Ovary (tissue), 9 donors: Measurements from ENCODE around the gene ARHGDIB. TPM values are rescaled to one million over a fixed set of nuclear protein-coding genes. Genes with fewer than 3 reads are reported as not detected.

Experiments
- DNase-seq, 5 donors: peaks; one replicate each; pipeline ENCODE4 v3.0.0-alpha.2; 2019 to 2020
- H3K27ac ChIP-seq, 2 donors: fragments of 200-600 bp; one replicate each; pipeline versions ENCODE4 v1.5.1 to v1.8.0; 2019 to 2022
- H3K27me3 ChIP-seq: fragments of 200-600 bp; one replicate; pipeline ENCODE4 v1.8.0; 2022
- H3K36me3 ChIP-seq: fragments of 200-600 bp; sonication (generic); one replicate; pipeline ENCODE4 v1.5.1; 2019
- H3K4me1 ChIP-seq: one replicate; pipeline ENCODE4 v1.8.1; 2013; ENCODE audit warnings: mild to moderate bottlenecking, moderate library complexity; ENCODE audit not compliant: insufficient read depth
- H3K4me3 ChIP-seq: fragments of 200-600 bp; sonication (generic); one replicate; pipeline ENCODE4 v1.5.1; 2017
- H3K9me3 ChIP-seq, 2 donors: fragments of 200-600 bp in 1 of 2; sonication (generic) in 1 of 2; one replicate each; pipeline versions ENCODE4 v1.5.1 to v1.8.1; 2013 to 2019; ENCODE audit warnings: mild to moderate bottlenecking in 1 of 2, moderate library complexity in 1 of 2
- EP300 ChIP-seq: sonication (generic); formaldehyde crosslinking; IDR thresholded peaks from one replicate; pipeline ENCODE4 v1.6.1; 2017; ENCODE audit warnings: antibody characterized with exemption
- POLR2A ChIP-seq: fragments of 450-650 bp; IDR thresholded peaks from one replicate; pipeline ENCODE4 v1.6.1; 2017; ENCODE audit warnings: antibody characterized with exemption, mild to moderate bottlenecking, moderate library complexity
- WGBS, 3 donors: extraction: QIAGEN DNeasy Blood & Tissue Kit in 1 of 3; methylation state at CpG; one replicate each; pipeline versions ENCODE4 v1.1.5 to v1.1.7; 2013 to 2017; 5-methylcytosine and 5-hydroxymethylcytosine counted together
- intact Hi-C, 4 donors: fragments of 100-400 bp; cut with DNase I; formaldehyde crosslinking; loops; one replicate each; pipeline versions ENCODE4 v1.11.0 to v1.15.1; 2022 to 2023
- polyA plus RNA-seq, 2 donors: library from polyadenylated mRNA; stranded (reverse); fragments of 200-250 nt in 1 of 2; fragments of 350-450 nt in 1 of 2; fragmentation: Illumina TruSeq in 1 of 2; extraction: RNeasy Lipid Tissue Mini Kit (QIAGEN cat#74804) in 1 of 2; gene quantifications; one replicate each; pipeline ENCODE4 v1.2.3, GENCODE V29; 2013 to 2014
- total RNA-seq, 7 donors: library from RNA; depleted of rRNA in 2 of 7; stranded (reverse); fragments of >200 nt in 2 of 7; fragmentation: NEBNext Ultra II Directional in 3 of 7; extraction: Animal tissue kit (Norgen Biotek cat#: 25700) in 3 of 7; gene quantifications; one replicate each; pipeline versions ENCODE4 v1.1.0 to v1.2.4, GENCODE V29; 2016 to 2023
- TF ChIP-seq, protein P1 (sequence below), 3 donors: fragments of 450-650 bp in 2 of 3; fragments of 200-600 bp in 1 of 3; IDR thresholded peaks; one replicate each; pipeline versions ENCODE4 v1.5.1 to v1.8.0; 2016 to 2022; ENCODE audit warnings: antibody characterized with exemption in 3 of 3, mild to moderate bottlenecking in 1 of 3
- donor health status: DM: no; HTN: no; CAD: no; lungs with moderate emphysema.
- donor health status: DM: no; HTN: no; CAD: no.
- donor health status: Bipolar disorder and iron deficiency.
- donor health status: DM: yes; HTN: yes; CAD: no.
- donor health status: DM: no; HTN: no; CAD: no.
- donor health status: DM: yes; HTN: yes; CAD: no.

ARHGDIB gene
- total and polyA plus RNA-seq, 9 donors: 16.0 to 212 (median 36.6) TPM

DNA sequence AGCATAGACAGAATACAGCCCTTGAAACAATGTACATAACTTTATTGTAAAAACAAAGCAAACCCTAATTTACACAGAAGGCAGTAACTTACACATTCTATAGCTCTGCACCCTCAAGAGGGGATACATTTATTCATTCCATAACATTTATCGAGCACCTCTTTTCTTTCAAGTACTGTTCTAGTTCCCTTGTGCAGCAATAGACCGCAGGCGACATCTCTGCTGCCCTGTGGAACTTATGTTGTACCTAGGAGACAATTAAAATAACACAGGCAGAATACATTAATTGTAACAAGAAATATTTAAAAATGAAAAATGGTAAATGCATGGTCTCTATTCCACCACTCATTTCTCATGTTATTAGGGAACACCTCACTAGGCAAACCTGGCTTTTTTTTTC, 1.4 kb upstream of the ARHGDIB start:
- H3K27ac ChIP-seq: no peak overlapping the region
- 96 to 99% (median 98%) methylated on average over 3 of the region's 3 CpGs for whole genome bisulfite sequencing, 3 donors

DNA sequence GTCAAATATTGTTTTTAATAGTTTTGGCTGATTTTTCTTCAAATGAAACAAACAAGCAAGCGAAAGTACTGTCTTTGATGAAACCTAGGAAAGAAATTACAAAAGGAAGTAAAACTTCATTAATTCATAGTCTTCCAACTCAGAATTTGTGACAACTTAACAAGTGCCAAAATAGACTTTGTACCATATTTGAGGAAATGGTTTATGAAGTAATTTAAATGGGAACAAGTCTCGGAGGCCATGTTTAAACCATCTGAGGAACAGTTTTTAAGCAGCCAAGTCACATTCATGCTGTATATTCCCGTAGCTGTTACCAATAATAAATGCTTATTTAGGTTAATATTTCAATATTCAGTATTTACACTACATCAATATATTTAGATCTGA, 745 bp upstream of the ARHGDIB start:
- Histone ChIP-seq H3K36me3 (no peaks in the 10 kb centered on the region), H3K4me1 (peaks cover 2% of the 10 kb centered on the region), H3K9me3 (no peaks in the 10 kb centered on the region), H3K4me3 (peak overlapping the region; percentile 35), H3K27ac (no peak overlapping the region), H3K27me3 (no peaks in the 10 kb centered on the region)
- TF ChIP-seq POLR2A: no peak
- TF ChIP-seq EP300: no peak
- TF ChIP-seq, protein P1, sequence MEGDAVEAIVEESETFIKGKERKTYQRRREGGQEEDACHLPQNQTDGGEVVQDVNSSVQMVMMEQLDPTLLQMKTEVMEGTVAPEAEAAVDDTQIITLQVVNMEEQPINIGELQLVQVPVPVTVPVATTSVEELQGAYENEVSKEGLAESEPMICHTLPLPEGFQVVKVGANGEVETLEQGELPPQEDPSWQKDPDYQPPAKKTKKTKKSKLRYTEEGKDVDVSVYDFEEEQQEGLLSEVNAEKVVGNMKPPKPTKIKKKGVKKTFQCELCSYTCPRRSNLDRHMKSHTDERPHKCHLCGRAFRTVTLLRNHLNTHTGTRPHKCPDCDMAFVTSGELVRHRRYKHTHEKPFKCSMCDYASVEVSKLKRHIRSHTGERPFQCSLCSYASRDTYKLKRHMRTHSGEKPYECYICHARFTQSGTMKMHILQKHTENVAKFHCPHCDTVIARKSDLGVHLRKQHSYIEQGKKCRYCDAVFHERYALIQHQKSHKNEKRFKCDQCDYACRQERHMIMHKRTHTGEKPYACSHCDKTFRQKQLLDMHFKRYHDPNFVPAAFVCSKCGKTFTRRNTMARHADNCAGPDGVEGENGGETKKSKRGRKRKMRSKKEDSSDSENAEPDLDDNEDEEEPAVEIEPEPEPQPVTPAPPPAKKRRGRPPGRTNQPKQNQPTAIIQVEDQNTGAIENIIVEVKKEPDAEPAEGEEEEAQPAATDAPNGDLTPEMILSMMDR (IDR thresholded peaks at IDR 0.05): no peak
- DNase-seq: no peak
- 70 to 80% (median 75%) methylated on average over 3 of the region's 3 CpGs for WGBS, 3 donors
- intact Hi-C loops: no loop called here

More for the DNA sequence above, 1.4 kb upstream of the ARHGDIB start:
- H3K9me3 ChIP-seq: no peaks in the 10 kb centered on the region
- no peak overlapping the region for H3K4me3 ChIP-seq
- TF ChIP-seq EP300 (no peak), POLR2A (no peak)
- TF ChIP-seq, protein P1 (IDR thresholded peaks at IDR 0.05): no peak
- H3K36me3 ChIP-seq: no peaks in the 10 kb centered on the region
- intact Hi-C loops: no loop called here
- no peak for DNase-seq
- H3K27me3 ChIP-seq: no peaks in the 10 kb centered on the region
- H3K4me1 ChIP-seq: peaks cover 2% of the 10 kb centered on the region

DNA sequence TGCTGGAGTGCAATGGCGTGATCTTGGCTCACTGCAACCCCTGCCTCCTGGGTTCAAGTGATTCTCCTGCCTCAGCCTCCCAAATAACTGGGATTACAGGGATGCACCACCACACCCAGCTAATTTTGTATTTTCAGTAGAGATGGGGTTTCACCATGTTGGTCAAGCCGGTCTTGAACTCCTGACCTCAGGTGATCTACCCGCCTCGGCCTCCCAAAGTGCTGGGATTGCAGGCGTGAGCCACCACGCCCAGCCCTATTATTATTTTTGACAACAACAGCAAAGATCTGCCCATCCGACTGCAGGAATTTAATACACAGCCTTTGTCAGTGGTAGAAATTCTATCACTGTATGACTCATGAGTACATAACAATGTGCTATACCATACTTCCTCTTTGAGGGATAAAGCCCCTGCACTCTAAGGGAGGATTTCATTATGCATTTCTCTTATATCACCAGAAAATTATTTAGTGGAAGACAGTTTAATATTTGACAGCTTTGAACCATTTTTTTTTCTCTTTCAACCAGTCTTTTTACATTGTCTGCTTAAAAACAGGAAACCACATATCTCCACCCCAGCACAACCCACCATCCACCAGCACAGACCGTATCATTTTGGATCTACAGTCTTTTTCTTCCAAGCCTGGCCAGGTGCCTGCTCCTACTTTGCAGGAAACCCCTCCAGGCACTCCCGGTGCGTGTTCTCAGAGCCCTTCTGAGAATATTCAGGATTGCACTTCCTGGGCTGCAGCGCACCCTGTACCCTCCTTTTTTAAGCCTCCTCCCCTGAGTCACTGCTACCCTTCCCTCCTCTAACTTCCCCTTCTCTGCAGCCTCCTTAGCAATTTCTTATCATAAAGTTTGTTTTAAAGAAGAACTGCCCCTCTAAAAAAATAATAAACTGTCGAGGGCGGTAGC, 594 bp downstream of the ARHGDIB start:
- no peaks in the 10 kb centered on the region for H3K9me3 ChIP-seq
- H3K4me3 ChIP-seq: peak overlapping the region; percentile 35
- TF ChIP-seq, protein P1 (IDR thresholded peaks at IDR 0.05): no peak
- TF ChIP-seq EP300: no peak
- TF ChIP-seq POLR2A: no peak
- H3K27ac ChIP-seq: no peak overlapping the region
- no peaks in the 10 kb centered on the region for H3K27me3 ChIP-seq
- peaks cover 2% of the 10 kb centered on the region for H3K4me1 ChIP-seq
- DNase-seq: no peak
- H3K36me3 ChIP-seq: no peaks in the 10 kb centered on the region
- WGBS, 3 donors: 48 to 54% (median 52%) methylated on average over 13 of the region's 13 CpGs
- intact Hi-C loops: no loop called here

DNA sequence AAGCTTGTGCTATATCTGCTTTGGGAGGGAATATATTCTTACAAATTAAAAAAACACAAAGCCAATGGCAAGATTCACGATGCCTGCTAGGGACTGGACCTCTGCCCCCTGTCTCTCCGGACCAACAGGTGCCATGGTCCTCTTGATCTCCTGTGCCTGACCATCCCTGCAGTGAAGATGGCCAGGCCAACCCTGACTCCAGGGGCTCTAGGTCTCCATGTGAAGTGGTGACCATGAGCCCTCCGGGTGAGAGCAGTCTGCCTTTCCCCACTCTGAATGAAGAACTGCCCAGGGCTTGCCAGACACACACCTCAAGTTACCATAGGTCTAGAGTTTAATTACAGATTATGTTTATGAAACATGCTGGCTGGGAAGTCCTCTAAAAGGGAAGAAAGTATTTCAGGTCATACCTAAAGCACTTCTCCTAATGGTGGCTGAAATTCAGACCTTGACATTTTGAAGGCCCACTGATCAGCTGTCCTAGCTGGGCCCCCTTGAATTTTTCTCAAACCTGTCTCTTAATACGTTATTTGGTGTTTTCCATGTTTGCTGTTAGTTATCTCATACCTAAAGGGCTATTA, 1.4 kb downstream of the ARHGDIB start:
- Histone ChIP-seq H3K4me3 (peak overlapping the region; percentile 9), H3K9me3 (no peaks in the 10 kb centered on the region), H3K36me3 (no peaks in the 10 kb centered on the region), H3K27me3 (no peaks in the 10 kb centered on the region), H3K27ac (no peak overlapping the region), H3K4me1 (peaks cover 2% of the 10 kb centered on the region)
- 88 to 90% (median 88%) methylated on average over 4 of the region's 4 CpGs for WGBS, 3 donors
- TF ChIP-seq, protein P1 (IDR thresholded peaks at IDR 0.05): no peak
- TF ChIP-seq EP300 (no peak), POLR2A (no peak)
- intact Hi-C loops: loop anchor here in 3 of 4 donors (5.0 to 10.0 kb wide), 3 partner anchors 65 to 1168 kb away; no protein-coding TSS in a partner anchor
- no peak for DNase-seq
